GM18511 (cell line): ENCODE measurements around the gene VSIG2.
A peak's percentile ranks its signal among the peaks of the same experiment; 100 is the strongest.
"Not testable (repeated sequence)": the region's sequence is repeated elsewhere in the genome, so short reads cannot be mapped to it uniquely, and the experiment has no call there.

Experiments
- ATAC-seq: cut with Tn5 transposase; IDR thresholded peaks from one replicate; pipeline ENCODE4 v1.9.1; 2021; ENCODE audit warnings: mild to moderate bottlenecking, moderate library complexity; ENCODE audit not compliant: unreplicated experiment

Gene VSIG2

DNA sequence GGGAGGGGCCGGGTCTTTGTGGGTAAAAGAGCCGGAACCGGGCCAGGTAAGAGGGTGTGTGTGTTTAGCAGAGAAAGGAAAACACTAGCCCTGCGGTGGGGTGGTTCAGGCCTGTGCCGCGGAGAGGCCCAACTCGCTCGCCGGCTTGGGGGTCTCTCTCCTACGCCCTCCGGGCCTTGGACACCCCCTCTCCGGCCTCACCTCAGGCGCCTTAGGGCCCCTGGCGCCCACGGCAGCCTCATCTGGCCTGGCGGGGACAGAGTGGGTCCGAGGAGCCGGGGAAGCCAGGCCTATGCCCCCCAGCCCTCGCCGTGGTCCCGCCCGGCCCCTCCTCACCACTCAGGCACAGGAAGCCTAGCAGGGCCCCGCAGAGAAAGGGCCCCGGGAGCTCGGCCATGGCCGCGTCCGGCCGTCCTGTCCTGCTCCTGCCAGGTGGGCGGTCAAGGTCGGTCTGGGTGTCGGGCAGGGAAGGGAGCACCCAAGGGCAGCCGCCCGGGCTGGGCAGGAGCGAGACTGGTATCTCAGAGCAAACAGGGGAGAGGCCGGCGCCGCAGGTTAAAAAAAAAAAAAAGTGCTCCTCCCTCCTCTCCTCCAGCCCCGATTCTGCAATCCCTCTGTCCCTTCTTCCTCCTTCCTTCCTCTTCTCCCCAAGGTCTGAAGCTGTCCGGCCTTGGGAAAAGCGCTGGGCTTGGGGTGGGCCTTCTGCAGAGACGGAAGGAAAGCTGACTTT is at the start of gene VSIG2:
VSIG2 (minus strand) TSS at position 515 of the 730 bp plus-strand sequence; CDS start at position 397, 118 bp downstream.
- no peak for ATAC-seq

- ATAC-seq = no peak
Observed at GRCh38 chr11:124801014-124801413, 49.0 kb upstream of the VSIG2 start.

DNA sequence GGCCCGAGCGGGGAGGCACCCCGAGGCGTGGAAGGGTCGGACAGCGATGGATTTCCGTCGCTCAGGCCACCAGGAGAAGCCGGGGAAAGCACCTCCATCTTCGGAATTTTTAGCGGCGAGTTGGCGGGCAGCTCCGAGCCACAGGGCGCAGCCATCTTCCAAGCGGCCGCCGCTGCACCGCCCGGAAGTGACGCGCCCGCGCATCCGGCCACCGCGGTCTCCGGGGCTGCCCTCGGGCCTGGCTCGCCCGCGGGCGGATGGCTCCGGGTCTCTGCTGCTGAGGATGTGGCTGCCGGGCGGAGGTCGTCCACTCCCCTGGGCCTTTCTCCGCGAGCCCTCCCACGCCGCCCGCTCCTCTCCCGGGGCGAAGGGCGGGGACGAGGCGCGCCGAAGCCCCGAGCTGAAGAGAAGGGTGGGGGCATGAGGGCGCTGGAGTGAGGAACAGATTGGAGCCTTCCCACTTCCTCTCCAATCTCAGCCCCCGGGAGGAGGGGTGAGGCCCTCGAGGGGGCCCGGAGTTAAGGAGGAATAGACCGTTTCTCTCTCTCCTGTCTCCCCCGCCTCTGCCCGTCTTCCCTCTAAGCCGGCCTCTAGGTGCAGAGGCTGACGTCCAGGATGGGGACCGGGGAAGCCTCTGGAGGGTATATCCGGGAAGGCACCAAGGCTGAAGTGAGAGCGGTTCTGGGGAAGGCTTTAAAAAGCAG is 48.3 kb upstream of the VSIG2 start, which contains the start of gene MSANTD2:
MSANTD2 (minus strand) TSS at position 181 of the 704 bp plus-strand sequence; CDS start at position 155, 26 bp downstream.
- ATAC-seq = peak; percentile 95

- peak; percentile 46 for ATAC-seq
Observed at GRCh38 chr11:124799348-124800225, 47.5 kb upstream of the VSIG2 start.

GRCh38 chr11:124798991-124799347 is 46.9 kb upstream of the VSIG2 start:
- ATAC-seq = peak; percentile 22

GRCh38 chr11:124796312-124796711 is 44.3 kb upstream of the VSIG2 start:
- ATAC-seq = no peak

DNA sequence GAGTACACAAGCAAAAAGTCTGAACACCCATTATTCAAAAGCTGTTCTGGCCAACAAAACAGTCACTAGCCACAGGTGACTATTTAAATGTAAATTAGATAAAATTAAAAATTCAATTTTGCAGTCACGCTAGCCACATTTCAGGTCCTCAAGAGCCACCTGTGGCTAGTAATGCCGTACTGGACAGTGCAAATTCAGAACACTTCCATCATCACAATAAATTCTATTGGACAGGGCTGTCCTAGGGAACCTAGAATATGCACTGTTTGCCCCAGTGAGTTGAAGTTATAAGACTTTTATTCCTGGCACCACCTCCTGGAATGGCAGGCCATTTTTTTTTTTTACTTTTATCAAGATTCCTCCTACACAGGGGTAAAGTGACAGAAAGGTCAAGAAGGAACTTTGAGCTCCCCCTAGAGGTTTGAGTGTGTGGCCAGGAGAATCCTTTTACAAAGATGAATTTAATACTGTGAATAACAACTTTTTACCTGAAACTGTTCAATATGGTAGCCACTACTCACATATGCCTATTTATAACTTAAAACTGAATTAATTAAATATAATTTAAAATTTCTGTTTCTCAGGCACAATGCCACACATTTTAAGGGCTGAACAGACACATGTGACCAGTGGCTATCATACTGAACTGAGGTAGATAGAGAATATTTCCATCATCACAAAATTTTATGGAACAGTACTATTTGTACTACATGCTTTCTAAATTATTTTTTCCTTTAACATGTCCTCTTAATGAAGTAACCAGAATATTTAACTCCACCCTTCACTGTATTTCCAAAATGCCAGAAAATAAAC is 41.6 kb upstream of the VSIG2 start:
- ATAC-seq = peak; percentile 60

DNA sequence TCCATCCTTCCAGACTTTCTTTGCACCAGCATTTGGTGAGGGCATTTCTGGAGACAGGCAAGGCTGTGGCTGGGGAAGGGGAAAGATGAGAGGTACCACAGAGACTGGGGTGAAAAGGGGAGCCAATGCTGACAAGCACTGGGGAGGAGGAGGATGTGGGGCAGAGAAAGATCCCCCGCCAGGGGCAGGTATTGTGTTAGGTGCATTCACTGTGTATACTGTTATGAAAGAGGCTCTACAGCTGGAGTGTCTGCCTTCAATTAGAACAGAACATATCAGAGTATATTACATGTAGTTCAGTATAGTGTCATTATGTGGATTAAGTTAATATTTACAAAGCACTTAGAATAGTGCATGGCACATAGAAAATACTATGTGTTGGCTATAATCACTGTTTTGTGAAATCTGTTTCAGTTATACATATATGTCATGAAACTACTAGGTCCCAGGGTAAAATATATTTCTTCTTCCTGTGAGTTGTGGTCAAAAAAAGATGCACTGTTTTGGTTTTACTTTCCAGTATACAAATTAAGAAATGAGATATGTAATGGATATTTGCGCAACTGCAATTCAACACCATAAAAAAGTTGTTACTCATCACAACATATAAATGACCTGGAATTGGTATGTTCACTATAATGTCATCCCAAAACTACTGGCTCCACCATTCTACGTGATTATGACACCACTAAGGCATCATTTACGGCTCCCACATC is 39.7 kb upstream of the VSIG2 start:
- ATAC-seq = peak; percentile 77

GRCh38 chr11:124788521-124788920 is 36.5 kb upstream of the VSIG2 start:
- no peak for ATAC-seq

DNA sequence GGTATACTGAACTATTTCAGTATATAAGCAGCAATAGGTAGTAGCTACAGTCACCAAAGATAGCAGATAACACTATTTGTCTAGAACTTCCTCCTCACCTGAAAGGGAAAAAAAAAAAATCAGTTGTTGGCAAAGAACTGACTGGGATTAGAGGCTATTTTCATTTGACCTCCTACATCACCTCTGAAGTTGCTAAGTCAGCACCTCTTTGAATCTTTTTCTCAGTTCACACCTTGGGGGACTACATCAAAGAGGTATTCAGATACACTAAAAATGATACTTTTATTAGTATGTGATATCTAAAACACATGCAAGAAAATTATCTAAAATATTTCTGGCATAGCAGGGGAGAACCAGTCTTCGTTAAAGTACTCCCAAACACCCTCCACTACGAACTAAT is 32.0 kb upstream of the VSIG2 start:
- ATAC-seq = no peak

- no peak for ATAC-seq
Observed at GRCh38 chr11:124783002-124783401, 30.9 kb upstream of the VSIG2 start.

- no peak for ATAC-seq
Observed at GRCh38 chr11:124779568-124779967, 27.5 kb upstream of the VSIG2 start.

- ATAC-seq = no peak
Observed at GRCh38 chr11:124778281-124778680, 26.2 kb upstream of the VSIG2 start.

GRCh38 chr11:124776865-124777645 is 25.0 kb upstream of the VSIG2 start:
- ATAC-seq = no peak

DNA sequence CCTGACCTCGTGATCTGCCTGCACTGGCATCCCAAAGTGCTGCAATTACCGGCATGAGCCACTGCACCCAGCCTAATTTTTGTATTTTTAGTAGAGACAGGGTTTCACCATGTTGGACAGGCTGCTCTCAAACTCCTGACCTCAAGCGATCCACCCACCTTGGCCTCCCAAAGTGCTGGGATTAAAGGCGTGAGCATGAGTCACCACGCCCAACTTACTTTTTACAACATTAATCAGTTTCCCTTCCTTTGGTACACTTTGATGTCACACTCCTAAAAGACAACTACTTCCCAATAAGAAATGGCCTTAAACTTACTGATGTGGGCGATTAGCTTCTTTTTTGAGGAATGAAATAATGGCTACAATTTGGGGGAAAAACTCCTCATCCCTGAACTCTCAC is 18.9 kb upstream of the VSIG2 start:
- ATAC-seq = not testable (repeated sequence)

DNA sequence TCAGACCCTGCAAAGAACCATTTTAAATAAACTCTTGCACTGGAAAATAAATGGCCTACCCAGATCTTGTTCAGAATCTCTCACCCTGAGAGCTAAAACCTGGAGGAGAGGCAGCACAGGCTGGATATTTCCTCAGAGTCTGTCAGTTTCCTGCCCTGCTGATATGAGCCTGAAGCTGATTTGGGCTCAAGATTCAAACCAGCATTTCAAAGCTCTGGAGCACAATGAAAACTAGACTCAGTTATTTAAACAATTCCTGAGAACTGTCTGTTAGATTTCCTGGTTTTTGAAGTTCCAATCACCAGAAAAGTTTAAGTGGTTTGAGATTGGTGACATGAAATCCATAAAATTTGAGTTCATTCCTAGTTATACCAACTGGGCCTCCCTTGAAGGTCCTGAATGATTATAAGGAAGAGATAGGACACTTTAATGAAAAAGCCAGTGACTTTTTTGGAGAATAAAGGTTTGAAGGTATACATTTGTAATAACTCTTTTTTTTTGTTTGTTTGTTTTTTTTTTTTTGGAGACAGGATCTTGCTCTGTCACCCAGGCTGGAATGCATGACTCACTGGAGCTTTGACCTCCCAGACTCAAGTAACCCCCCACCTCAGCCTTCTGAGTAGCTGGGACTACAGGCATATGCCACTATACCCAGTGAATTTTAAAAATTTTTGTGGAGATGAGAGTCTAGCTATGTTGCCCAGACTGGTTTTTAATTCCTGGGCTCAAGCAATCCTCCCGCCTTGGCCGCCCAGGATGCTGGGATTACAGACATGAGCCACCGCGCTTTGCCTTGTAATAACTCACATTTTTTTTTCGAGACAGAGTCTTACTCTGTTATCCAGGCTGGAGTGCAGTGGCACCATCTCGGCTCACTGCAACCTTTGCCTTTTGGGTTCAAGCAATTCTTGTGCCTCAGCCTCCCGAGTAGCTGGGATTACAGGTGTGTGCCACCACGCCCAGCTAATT is 18.0 kb upstream of the VSIG2 start:
- no peak for ATAC-seq

DNA sequence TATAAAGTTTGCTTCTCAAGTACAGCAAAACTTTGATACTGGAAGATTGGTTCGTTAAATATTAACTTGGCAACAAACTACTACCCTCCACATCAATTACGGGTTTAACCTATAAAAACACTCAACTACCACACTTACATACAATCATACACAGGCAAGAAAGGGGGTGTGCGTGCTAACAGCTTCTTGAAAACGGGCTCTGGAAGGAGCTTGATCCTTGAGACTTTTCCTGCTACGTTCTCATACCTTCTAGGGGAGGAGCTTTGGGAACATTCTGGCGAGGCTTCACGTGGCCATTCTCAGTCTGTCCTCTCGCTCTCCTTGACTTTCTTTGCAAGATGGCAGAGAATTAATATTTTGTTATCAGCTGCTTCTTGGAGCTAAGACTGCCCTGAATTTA is 16.9 kb upstream of the VSIG2 start:
- no peak for ATAC-seq

DNA sequence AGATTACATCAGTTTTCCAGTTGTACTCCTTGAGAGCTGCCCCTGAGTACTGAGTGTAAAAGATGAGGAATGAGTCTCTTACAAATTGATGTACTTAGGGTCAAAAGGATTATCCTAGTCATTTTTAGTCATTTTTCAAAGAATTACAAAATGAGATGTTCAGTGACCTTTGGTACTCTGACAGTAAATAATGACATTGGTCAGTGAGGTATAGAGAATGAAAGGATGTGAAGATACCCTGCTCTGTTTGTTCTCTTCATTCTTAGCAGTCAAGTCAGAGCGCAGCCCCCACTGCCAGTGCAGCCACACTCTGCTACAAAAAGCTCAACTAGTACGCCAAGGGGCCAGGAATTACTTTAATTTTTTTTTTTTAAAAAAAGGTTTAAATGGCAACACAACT is 14.1 kb upstream of the VSIG2 start:
- no peak for ATAC-seq
